A549 (cell line): ENCODE results near the gene C9orf78. TPM values are rescaled to one million over a fixed set of nuclear protein-coding genes. Genes with fewer than 3 reads are reported as not detected.

Source experiments
- ATAC-seq, 2 experiments: fragments of 200-7000 bp in 1 of 2; fragments of >200 bp in 1 of 2; cut with Nextera tagmentation in 1 of 2; cut with Tn5 transposase in 1 of 2; 3 replicates each; pipeline versions ENCODE4 v1.8.0 to v1.9.1; 2018 to 2020; ENCODE audit warnings: mild to moderate bottlenecking in 1 of 2, moderate library complexity in 1 of 2
- CTCF ChIA-PET: fragments of 300-600 bp; sonication (Branson Sonifier 250); formaldehyde crosslinking; extraction: SDS; loops from one replicate; lab custom pipeline; 2021; ENCODE audit warnings: antibody characterized with exemption, inconsistent platforms; lab: Yijun Ruan, JAX
- POLR2A ChIA-PET: fragments of 350-600 bp; formaldehyde crosslinking; extraction: SDS; loops from one replicate; lab custom pipeline; 2021; ENCODE audit warnings: antibody characterized with exemption, inconsistent platforms; lab: Yijun Ruan, JAX
- DNase-seq, 2 experiments: peaks; one replicate each; pipeline versions ENCODE4 v3.0.0 to v3.0.0-alpha.2; 2011 to 2016; ENCODE audit warnings: low read depth in 1 of 2, low spot score in 1 of 2
- FAIRE-seq: peaks from 2 replicates; lab custom pipeline; 2011; peaks lifted over from hg19 to GRCh38; lab: Jason Lieb, UNC
- H3K27ac ChIP-seq, 2 experiments: fragments of >200 bp; sonication (Bioruptor Twin); formaldehyde crosslinking; 3 replicates each; pipeline ENCODE4 v1.5.1; 2016 to 2017
- H3K4me1 ChIP-seq: fragments of >200 bp; sonication (Bioruptor Twin); formaldehyde crosslinking; 3 replicates; pipeline ENCODE4 v1.6.1; 2016
- H3K4me2 ChIP-seq: fragments of >200 bp; sonication (Bioruptor Twin); formaldehyde crosslinking; 3 replicates; pipeline ENCODE4 v1.6.1; 2016
- H3K4me3 ChIP-seq: fragments of >200 bp; sonication (Bioruptor Twin); formaldehyde crosslinking; 3 replicates; pipeline ENCODE4 v1.5.1; 2016
- H3K9me3 ChIP-seq: fragments of >200 bp; sonication (Bioruptor Twin); formaldehyde crosslinking; 3 replicates; pipeline ENCODE4 v1.6.1; 2016
- CHD2 ChIP-seq: fragments of 150-350 bp; IDR thresholded peaks from 2 replicates; pipeline ENCODE4 v1.6.1; 2014; ENCODE audit warnings: low read length; ENCODE audit not compliant: partially characterized antibody
- FOSB ChIP-seq: fragments of 250-450 bp; sonication (Bioruptor Pico); IDR thresholded peaks from 2 replicates; pipeline ENCODE4 v1.5.0; 2020; ENCODE audit warnings: mild to moderate bottlenecking, moderate library complexity
- GATA3 ChIP-seq: IDR thresholded peaks from 2 replicates; pipeline ENCODE4 v1.6.1; 2012; ENCODE audit warnings: borderline replicate concordance
- HDAC2 ChIP-seq: fragments of 200-600 bp; sonication (generic); IDR thresholded peaks from 2 replicates; pipeline ENCODE4 v1.6.1; 2016
- HOXB5 ChIP-seq: fragments of 250-450 bp; sonication (Bioruptor Pico); IDR thresholded peaks from 2 replicates; pipeline ENCODE4 v1.5.0; 2020; ENCODE audit warnings: mild to moderate bottlenecking, moderate library complexity
- JUNB ChIP-seq: fragments of >200 bp; sonication (Bioruptor Twin); formaldehyde crosslinking; IDR thresholded peaks from 2 replicates; pipeline ENCODE4 v1.6.1; 2016
- KDM5A ChIP-seq: fragments of 200-600 bp; sonication (generic); IDR thresholded peaks from 2 replicates; pipeline ENCODE4 v1.6.1; 2016; ENCODE audit warnings: antibody characterized with exemption, mild to moderate bottlenecking
- MAFK ChIP-seq: fragments of 450-650 bp; IDR thresholded peaks from 2 replicates; pipeline ENCODE4 v1.6.1; 2014; ENCODE audit not compliant: partially characterized antibody
- MAX ChIP-seq: IDR thresholded peaks from 2 replicates; pipeline ENCODE4 v1.6.1; 2012
- MAZ ChIP-seq: fragments of 150-350 bp; IDR thresholded peaks from 2 replicates; pipeline ENCODE4 v1.6.1; 2014; ENCODE audit warnings: antibody characterized with exemption, low read depth, low read length, borderline replicate concordance
- PHF8 ChIP-seq: fragments of 200-600 bp; sonication (generic); IDR thresholded peaks from 2 replicates; pipeline ENCODE4 v1.6.1; 2016; ENCODE audit warnings: low read depth, mild to moderate bottlenecking, antibody characterized with exemption, moderate library complexity, borderline replicate concordance
- POLR2AphosphoS2 ChIP-seq: conservative IDR thresholded peaks from 2 replicates; pipeline ENCODE4 v1.6.1; 2012; ENCODE audit warnings: low read length, improper control_type of control experiment, inconsistent platforms
- RAD21 ChIP-seq, 2 experiments: fragments of >200 bp in 1 of 2; sonication (Bioruptor Twin) in 1 of 2; formaldehyde crosslinking in 1 of 2; IDR thresholded peaks in 1 of 2; conservative IDR thresholded peaks in 1 of 2; 2 replicates in 1 of 2; 3 replicates in 1 of 2; pipeline ENCODE4 v1.6.1; 2012 to 2018; ENCODE audit warnings: inconsistent platforms in 1 of 2
- RCOR1 ChIP-seq: fragments of 150-350 bp; IDR thresholded peaks from 2 replicates; pipeline ENCODE4 v1.6.1; 2014; ENCODE audit warnings: antibody characterized with exemption, low read length, low read depth
- REST ChIP-seq: fragments of 200-600 bp; sonication (generic); IDR thresholded peaks from 2 replicates; pipeline ENCODE4 v1.6.1; 2016; ENCODE audit warnings: antibody characterized with exemption, mild to moderate bottlenecking, moderate library complexity
- SREBF2 ChIP-seq: fragments of 450-650 bp; IDR thresholded peaks from 2 replicates; pipeline ENCODE4 v1.6.1; 2014; ENCODE audit warnings: mild to moderate bottlenecking, moderate library complexity
- WGBS: methylation state at CpG from one replicate; pipeline ENCODE4 v1.1.6; 2017; ENCODE audit errors: missing lambda C conversion rate; 5-methylcytosine and 5-hydroxymethylcytosine counted together
- polyA plus RNA-seq, 4 experiments: library from polyadenylated mRNA; depleted of rRNA in 3 of 4; stranded (reverse); fragments of >200 nt; fragmentation: RNase III in 1 of 4; extraction: RNeasy Plus Mini Kit Qiagen cat#74134 plus additional on column Dnase treatment in 1 of 4; gene quantifications; 2 replicates in 3 of 4; 3 replicates in 1 of 4; pipeline ENCODE4 v1.2.3, GENCODE V29; 2011 to 2017
- TF ChIP-seq, protein P1 (sequence below): fragments of 150-350 bp; IDR thresholded peaks from 2 replicates; pipeline ENCODE4 v1.6.1; 2014; ENCODE audit warnings: low read depth, mild to moderate bottlenecking, low read length
- TF ChIP-seq, protein P2 (sequence below): fragments of >200 bp; sonication (Bioruptor Twin); formaldehyde crosslinking; IDR thresholded peaks from 2 replicates; pipeline ENCODE4 v1.6.1; 2016
- TF ChIP-seq, protein P3 (sequence below): IDR thresholded peaks from 2 replicates; pipeline ENCODE4 v1.6.1; 2012; ENCODE audit warnings: low read depth, borderline replicate concordance

The C9orf78 gene
- polyA plus RNA-seq, 2 of the 4 experiments (the other 2 are of a cell fraction) = 91.4 to 131 TPM

- no peak overlapping the region for H3K4me3 ChIP-seq
- H3K27ac ChIP-seq = no peak overlapping the region
- ChIA-PET POLR2A (no interaction called here), CTCF (interaction anchor here (0.5 to 1.0 kb wide), 2 partner anchors 8 to 170 kb away, joined by 3 to 4 read pairs; no protein-coding TSS in a partner anchor)
- H3K4me2 ChIP-seq = no peak overlapping the region
- ATAC-seq (no peak), DNase-seq (no peak), FAIRE-seq (no peak)
- no peak for TF ChIP-seq MAFK
- TF ChIP-seq, protein P1, sequence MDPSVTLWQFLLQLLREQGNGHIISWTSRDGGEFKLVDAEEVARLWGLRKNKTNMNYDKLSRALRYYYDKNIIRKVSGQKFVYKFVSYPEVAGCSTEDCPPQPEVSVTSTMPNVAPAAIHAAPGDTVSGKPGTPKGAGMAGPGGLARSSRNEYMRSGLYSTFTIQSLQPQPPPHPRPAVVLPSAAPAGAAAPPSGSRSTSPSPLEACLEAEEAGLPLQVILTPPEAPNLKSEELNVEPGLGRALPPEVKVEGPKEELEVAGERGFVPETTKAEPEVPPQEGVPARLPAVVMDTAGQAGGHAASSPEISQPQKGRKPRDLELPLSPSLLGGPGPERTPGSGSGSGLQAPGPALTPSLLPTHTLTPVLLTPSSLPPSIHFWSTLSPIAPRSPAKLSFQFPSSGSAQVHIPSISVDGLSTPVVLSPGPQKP = no peak
- no peak for TF ChIP-seq FOSB (CRISPR knock-in tag)
- no peak for TF ChIP-seq PHF8
- TF ChIP-seq, protein P2, sequence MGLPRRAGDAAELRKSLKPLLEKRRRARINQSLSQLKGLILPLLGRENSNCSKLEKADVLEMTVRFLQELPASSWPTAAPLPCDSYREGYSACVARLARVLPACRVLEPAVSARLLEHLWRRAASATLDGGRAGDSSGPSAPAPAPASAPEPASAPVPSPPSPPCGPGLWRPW = no peak
- no peak for TF ChIP-seq GATA3
- TF ChIP-seq MAX = no peak
- TF ChIP-seq POLR2AphosphoS2 = no peak
- no peak for TF ChIP-seq JUNB
- no peak for TF ChIP-seq HDAC2
- TF ChIP-seq, protein P3, sequence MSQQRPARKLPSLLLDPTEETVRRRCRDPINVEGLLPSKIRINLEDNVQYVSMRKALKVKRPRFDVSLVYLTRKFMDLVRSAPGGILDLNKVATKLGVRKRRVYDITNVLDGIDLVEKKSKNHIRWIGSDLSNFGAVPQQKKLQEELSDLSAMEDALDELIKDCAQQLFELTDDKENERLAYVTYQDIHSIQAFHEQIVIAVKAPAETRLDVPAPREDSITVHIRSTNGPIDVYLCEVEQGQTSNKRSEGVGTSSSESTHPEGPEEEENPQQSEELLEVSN = no peak
- TF ChIP-seq MAZ = no peak
- TF ChIP-seq CHD2 = no peak
- TF ChIP-seq KDM5A = no peak
- no peak for TF ChIP-seq REST
- no peak for TF ChIP-seq RCOR1
- H3K9me3 ChIP-seq = no peaks in the 10 kb centered on the region
- 96% methylated on average over 11 of the region's 11 CpGs for WGBS
- no peaks in the 10 kb centered on the region for H3K4me1 ChIP-seq
These were observed 43.2 kb upstream of the C9orf78 start for GRCh38 chr9:129878291-129878690.

- 86% methylated on average over 7 of the region's 7 CpGs for WGBS
- FAIRE-seq (no peak), DNase-seq (no peak), ATAC-seq (no peak)
- Histone ChIP-seq H3K27ac (no peak overlapping the region), H3K4me3 (no peak overlapping the region), H3K9me3 (no peaks in the 10 kb centered on the region), H3K4me1 (no peaks in the 10 kb centered on the region), H3K4me2 (no peak overlapping the region)
- ChIA-PET POLR2A (no interaction called here), CTCF (interaction anchor here (0.6 to 1.4 kb wide), 2 partner anchors 10 to 131 kb away, joined by 4 to 5 read pairs; no protein-coding TSS in a partner anchor)
- no peak for TF ChIP-seq POLR2AphosphoS2
- no peak for TF ChIP-seq CHD2
- TF ChIP-seq MAFK = no peak
- TF ChIP-seq REST = no peak
- TF ChIP-seq HOXB5 (CRISPR knock-in tag) = no peak
- no peak for TF ChIP-seq RAD21 (conservative IDR thresholded peaks at IDR 0.05 in 1 of 2, IDR thresholded peaks at IDR 0.05 in 1 of 2)
- no peak for TF ChIP-seq SREBF2
These were observed 41.7 kb upstream of the C9orf78 start for GRCh38 chr9:129876815-129877214.
